ENCODE results near the gene ABTB1.

ABTB1 gene

DNA sequence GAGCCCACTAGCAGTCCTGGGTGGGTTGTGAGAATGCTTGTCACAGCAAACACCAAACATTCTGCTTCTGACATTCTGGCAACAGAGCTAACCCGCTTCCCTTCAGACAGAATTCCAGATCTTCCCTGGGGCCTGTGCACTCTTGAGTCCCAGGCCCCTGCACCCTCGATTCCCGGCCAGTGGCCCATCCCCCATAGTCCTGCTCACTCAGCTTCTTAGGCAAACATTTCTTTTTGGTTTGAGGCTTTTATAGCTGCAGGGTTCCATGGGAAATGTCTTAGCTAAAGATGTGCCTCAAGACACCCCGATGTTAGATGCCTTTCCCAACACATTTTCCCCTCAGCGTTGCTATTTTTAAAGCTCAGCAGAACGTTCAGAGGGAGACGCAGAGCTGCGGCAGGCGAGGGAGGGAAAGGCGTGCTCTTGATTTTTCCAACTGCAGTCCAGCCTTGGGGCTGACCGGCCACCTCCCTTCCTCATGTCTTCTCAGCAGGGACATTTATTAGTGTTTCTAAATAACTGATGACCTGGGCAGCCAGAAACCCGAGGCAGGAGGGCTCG lies 35.2 kb downstream of the ABTB1 start:
- no peak for DNase-seq

DNA sequence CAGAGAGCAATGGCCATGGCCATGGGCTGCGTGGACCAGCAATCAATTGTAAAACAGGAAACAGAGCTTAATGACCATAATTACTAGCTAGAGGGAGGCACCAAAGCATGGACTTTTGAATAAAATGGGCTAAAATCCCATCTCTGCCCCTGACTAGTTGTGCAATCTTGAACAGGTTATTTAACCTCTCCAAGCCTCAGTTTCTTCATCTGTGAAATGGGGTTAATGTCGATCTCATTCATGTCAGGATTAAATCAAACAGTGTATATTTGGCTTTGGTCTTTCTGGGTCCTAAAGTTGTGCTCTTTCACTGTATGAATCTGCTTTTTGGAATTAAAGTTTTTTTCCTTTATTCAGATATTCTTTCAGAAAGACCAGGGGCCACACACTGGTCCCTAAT lies 36.1 kb downstream of the ABTB1 start:
- DNase-seq = no peak

- DNase-seq = no peak
Measured at GRCh38 chr3:127709320-127710060, 36.7 kb downstream of the ABTB1 start.

GRCh38 chr3:127710155-127710941 lies 37.6 kb downstream of the ABTB1 start:
- no peak for DNase-seq

- no peak for DNase-seq
Measured at GRCh38 chr3:127711021-127711695, 38.4 kb downstream of the ABTB1 start.

DNA sequence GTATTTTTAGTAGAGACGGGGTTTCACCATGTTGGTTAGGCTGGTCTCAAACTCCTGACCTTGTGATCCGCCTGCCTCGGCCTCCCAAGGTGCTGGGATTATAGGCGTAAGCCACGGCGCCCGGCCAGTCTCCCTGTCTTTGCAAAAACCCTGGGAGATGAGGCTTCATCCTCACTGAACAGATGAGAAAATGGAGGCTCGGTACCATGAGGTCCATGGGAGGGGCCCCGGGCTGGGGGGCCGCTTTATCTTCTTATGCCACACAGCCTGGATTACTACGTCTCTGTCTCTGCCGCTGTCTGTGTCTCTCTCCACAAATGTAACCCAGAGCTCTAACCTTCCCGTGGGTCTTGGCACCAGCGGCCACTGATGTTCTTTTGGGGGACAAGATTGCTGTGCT lies 39.1 kb downstream of the ABTB1 start:
- no peak for DNase-seq

- DNase-seq = no peak
Measured at GRCh38 chr3:127712461-127712860, 39.7 kb downstream of the ABTB1 start.

- no peak for DNase-seq
Measured at GRCh38 chr3:127712881-127713771, 40.4 kb downstream of the ABTB1 start.

DNA sequence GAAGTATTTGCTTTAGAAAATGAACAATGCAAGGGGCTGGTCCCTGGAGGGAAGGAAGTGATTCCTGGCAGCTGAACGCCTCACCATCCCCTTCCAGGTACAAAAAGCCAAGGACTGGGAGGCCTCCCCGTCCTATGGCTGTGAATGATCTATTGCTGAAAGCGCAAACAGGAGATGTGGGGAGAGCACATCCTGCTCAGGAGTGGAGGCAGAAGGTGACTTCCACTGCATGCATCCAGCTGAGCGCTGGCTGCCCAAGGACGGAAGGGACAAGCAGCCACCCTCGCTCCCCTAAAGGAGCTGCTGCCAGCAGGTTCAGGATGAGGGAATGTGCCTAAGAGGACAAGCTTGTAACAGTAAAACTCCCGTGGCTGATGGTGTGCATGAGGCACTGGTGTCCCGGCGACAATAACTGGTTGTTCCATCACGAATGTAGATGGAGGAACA lies 41.4 kb downstream of the ABTB1 start:
- DNase-seq = no peak

GRCh38 chr3:127714866-127715265 lies 42.1 kb downstream of the ABTB1 start:
- DNase-seq = no peak

GRCh38 chr3:127715532-127715931 lies 42.8 kb downstream of the ABTB1 start:
- no peak for DNase-seq

GRCh38 chr3:127716384-127716783 lies 43.6 kb downstream of the ABTB1 start:
- no peak for DNase-seq

- DNase-seq = no peak
Measured at GRCh38 chr3:127717357-127718244, 44.8 kb downstream of the ABTB1 start.

DNA sequence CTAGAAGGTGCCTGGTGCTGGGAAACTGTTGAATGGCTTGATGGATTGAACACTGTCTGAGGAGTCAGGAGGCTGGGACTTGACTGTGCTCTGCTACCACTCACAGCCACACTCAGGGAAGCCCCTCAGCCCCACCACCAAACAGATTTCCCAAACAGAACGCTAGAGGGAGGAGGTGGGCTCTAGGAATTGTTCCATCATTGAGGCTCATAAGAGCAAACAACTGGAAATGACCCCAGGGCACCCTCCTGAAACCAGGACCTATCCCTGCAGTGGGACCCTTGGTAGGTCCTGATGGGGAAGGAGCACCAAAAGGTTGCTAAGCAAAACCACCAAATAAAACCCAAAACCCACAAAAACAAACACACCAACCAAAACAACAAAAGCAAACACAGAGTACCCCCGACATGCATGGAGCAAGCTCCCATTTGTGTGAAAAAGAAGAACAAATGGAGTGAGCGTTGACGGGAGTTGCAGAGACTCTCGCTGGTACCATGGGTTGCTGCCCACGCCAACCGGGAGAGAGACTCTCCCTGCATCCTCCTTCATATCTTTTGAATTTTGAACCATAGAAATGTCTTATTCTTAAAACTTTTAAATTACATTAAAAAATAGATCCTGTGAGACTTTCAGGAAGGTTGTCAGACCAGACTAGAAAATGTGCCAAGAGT lies 45.6 kb downstream of the ABTB1 start:
- DNase-seq = no peak

DNA sequence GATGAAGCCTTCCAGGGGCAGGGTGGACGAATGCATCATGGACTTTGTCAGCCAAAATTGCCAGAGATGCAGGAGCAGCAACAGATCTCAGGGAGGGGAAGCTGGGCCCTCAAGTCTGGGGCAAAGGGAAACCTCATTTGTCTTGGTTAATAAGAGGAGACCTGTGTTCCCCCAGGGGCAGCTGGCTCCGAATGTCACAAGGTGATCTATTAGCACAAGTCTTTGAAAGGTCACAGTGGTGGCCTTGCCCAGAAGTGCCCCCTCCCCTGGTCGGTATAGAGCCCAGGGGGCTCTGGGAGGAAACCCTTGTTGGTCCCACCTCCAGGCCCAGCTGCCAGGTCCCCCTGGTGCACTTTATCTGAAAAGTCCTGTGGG lies 46.2 kb downstream of the ABTB1 start:
- no peak for DNase-seq

GRCh38 chr3:127719369-127719768 lies 46.6 kb downstream of the ABTB1 start:
- no peak for DNase-seq

- no peak for DNase-seq
Measured at GRCh38 chr3:127720161-127720823, 47.5 kb downstream of the ABTB1 start.

DNA sequence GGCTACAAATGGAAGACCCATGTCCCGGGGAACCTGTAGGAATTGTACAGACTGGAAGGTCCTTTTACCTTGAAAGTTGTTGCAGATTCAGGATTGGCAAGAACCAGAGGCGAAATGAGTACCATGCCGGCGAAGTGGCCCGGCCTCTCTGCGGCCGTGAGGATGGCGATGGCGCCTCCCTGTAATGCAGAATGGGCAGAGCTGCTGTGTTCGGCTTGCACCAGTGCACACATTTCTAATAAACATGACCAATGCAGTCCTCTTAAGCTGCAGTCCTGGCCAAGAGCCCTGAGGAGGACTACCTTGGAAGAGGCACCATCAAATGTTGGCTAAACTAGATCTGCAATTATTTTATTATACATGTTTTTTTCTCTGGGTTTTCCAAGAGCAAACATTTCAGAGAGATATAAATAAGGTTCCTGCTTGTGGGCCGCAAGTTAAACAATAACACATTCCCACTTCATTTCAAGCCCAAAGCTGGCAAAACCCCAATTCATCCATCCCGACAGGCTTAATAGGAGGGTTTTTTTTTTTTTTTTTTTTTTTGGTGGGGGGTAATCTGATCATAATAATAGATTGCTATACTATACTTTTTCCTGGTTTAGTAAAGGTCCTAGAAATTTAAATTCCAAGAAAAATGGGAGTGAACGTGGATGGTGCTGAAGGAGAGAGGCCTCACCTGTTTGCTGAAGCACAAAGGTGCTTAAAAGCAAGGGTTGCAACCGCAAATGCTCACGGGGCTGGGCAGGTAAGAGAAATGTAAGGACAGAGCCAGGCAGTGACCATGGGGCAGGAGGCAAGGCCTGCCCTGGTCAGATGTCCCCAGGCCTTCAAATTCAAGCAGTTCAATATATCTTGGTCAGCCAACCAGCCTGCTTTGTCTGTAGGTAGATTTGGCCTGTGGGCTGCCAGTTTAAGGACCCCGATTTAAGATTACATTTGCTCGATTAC lies 48.5 kb downstream of the ABTB1 start:
- DNase-seq = no peak
